Activated CD4-positive, alpha-beta T cell treated with anti-CD3 and anti-CD28 coated beads, Interleukin-2, amount 50 U/mL, for 1 hour (primary cell): ENCODE data around the gene AMT.
"Not testable (repeated sequence)": the region's sequence is repeated elsewhere in the genome, so short reads cannot be mapped to it uniquely, and the experiment has no call there.

Source experiments
- DNase-seq: peaks from one replicate; pipeline ENCODE4 v3.0.0-alpha.2; 2020

AMT gene

DNA sequence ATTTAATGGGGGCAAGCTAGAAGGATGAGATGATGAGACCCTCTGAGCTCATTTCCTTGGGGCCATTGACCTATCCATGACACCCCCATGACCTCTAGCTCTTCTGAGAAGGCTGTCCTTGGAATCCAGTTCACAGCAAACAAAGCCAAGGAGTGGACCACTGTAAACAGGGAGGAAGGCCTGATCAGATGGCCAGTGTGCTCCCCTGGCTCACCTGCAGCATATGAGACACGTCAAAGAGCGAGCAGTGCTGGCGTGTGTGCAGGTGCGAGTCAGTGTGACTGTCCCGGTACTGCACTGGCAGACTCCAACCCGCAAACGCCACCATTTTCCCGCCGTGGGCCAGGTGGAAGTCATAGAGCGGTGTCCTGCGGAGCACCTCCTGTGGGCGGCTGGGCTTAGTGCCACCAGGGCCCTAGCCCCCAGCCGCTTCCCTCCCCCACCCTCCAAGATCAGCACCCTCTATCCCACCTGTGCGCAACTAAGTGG is 339 bp downstream of the AMT start:
- DNase-seq = no peak

GRCh38 chr3:49417516-49418120 is 4.7 kb downstream of the AMT start:
- DNase-seq = no peak

DNA sequence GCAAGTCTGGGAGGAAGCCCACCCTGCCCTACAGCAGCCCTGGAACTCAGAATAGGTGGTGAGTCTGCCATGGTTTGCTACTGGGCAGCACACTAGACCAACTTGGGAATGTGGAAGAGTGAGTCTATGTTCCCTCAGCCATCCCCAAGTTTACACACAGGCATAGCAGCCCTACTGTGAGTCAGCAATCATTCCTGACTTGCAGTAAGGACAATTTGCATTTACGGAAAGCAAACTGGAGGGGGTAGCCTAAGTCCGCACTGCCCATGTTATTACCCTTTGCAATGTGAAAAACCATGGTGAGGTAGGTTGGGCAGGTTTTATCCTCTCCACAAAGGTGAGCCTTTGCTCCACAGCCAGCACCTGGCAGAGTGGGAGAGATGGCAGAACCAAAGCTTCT is 5.4 kb downstream of the AMT start:
- no peak for DNase-seq

GRCh38 chr3:49415931-49416601 is 6.2 kb downstream of the AMT start:
- peak; percentile 63 for DNase-seq

- no peak for DNase-seq
Observed at GRCh38 chr3:49414753-49415152, 7.5 kb downstream of the AMT start.

GRCh38 chr3:49413338-49413734 is 8.9 kb downstream of the AMT start:
- no peak for DNase-seq

- no peak for DNase-seq
Observed at GRCh38 chr3:49412632-49413337, 9.5 kb downstream of the AMT start.

GRCh38 chr3:49411968-49412631 is 10.2 kb downstream of the AMT start, which contains the start of the genes RHOA and TCTA:
Gene RHOA, minus strand, starts transcription at chr3:49411976. Its CDS starts 36,387 bp downstream, at chr3:49375589.
Gene TCTA, plus strand, starts transcription at chr3:49412423. Its CDS starts 4 bp downstream, at chr3:49412427.
- peak; percentile 98 for DNase-seq

DNA sequence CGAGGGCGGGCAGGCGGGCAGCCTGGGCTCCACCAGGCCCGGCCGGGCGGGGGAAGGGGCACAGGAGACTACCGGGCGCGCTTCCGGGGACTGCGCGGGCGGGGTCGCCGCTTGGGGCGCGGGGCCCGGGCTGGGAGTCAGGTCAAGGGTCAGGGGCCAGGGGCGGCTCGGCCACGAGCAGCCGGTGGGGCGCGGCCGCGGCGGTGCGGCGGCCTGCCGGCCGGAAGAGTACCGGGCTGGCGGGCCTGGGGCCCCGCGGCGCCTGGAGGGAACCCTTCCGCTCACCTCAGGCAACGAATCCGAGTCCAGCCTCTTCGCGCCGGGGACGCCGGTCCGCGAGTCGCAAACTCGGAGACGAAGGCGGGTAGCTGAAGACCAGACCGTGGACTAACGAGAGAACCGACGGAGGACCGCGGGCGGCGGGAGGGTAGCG is 10.7 kb downstream of the AMT start:
- DNase-seq = peak; percentile 26

- no peak for DNase-seq
Observed at GRCh38 chr3:49410846-49411534, 11.3 kb downstream of the AMT start.

DNA sequence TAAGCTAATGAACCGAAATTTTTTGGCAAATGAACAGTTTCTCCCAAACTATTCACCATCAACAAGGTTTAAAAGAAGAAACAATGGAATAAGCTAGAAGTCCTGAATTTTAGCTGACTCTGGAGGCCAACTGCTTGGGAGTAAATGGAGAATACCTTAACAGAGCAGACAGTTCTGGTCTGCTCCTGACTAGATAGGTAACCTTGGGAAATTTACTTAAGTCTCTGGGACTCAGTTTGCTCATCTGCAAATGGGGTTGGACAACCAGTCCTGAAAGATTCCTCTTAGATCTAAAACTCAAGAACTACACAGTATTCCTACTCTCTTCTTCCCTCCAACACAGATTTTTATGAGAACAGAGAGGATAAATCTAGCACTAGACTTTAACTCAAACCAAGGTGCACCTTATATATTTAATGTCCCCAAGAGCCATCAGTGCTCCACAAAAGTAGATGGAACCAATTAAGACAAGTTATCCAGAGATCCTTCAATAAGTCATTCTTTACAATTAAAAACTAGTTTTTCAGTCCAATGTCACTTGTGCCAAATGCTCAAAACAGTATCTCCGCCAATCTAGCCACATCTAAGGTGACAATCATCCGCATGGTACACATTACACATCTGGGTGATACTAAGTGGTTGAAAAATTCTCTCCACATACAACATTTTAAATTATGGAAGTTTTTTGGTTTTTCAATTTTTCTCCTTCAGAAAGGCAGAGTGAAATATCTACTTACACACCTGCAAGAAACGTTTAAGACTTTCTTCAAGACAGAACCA is 12.0 kb downstream of the AMT start:
- no peak for DNase-seq

- no peak for DNase-seq
Observed at GRCh38 chr3:49406571-49407565, 15.4 kb downstream of the AMT start.

DNA sequence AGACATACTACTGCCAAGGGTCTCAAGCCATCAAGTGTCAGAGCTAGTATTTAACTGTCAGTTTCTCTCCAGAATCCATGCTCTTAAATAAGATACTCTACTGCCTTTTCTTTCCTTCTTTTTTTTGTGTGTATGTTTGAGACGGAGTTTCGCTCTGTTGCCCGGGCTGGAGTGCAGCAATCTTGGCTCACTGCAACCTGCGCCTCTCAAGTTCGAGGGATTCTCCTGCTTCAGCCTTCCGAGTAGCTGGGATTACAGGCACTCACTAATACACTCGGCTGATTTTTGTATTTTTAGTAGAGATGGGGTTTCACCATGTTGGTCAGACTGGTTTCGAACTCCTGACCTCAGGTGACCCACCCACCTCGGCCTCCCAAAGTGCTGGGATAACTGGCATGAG is 16.7 kb downstream of the AMT start:
- DNase-seq = not testable (repeated sequence)

- no peak for DNase-seq
Observed at GRCh38 chr3:49403891-49404290, 18.4 kb downstream of the AMT start.

DNA sequence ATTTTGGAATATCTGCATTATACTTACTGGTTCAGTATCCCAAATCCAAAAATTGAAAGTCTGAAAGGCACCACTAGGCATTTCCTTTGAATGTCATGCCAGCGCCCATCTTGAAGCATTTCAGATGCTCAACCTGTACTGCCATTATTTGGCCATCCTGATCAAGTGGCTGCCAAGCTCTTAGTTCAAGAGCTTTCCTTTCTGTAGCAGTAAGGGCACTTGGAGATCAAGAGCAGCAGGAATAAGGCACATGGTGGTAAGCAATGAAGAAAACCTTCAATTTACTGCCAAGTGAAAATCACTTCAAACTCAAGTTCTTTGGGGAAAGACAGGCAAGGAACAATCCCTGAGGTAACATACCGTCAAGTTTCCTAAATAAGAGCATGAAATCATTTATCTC is 20.5 kb downstream of the AMT start:
- no peak for DNase-seq

DNA sequence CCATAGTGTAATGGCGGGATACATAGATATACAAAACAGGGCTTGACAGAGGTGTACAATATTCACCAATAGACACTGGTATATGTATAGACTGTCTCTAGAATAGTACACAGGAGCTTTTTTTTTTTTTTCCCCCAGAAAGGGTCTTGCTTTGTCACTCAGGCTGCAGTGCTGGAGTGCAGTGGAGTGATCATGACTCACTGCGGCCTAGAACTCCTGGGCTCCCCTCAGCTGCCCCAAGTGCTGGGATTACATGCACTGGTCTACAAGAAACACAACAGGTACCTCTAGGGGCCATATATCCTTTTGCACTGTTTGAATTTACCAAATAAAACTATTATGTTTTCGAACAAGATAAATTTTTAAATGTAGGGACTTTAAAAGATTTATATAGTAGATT is 22.8 kb downstream of the AMT start:
- no peak for DNase-seq

- DNase-seq = no peak
Observed at GRCh38 chr3:49397470-49397869, 24.8 kb downstream of the AMT start.

DNA sequence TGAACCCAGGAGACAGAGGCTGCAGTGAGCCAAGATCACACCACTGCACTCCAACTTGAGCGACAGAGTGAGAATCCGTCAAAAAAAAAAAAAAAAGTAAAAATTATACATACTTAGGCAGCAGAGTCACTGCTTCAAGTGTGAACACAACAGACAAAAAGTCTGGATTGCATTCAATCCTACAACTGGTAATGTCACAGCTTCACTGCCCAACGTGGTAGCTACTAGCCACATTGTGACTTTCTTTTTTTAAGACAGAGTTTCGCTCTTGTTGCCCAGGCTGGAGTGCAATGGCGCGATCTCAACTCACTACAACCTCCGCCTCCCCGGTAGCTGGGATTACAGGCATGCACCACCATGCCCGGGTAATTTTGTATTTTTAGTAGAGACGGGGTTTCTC is 31.0 kb downstream of the AMT start:
- not testable (repeated sequence) for DNase-seq

GRCh38 chr3:49389297-49389696 is 33.0 kb downstream of the AMT start:
- no peak for DNase-seq

DNA sequence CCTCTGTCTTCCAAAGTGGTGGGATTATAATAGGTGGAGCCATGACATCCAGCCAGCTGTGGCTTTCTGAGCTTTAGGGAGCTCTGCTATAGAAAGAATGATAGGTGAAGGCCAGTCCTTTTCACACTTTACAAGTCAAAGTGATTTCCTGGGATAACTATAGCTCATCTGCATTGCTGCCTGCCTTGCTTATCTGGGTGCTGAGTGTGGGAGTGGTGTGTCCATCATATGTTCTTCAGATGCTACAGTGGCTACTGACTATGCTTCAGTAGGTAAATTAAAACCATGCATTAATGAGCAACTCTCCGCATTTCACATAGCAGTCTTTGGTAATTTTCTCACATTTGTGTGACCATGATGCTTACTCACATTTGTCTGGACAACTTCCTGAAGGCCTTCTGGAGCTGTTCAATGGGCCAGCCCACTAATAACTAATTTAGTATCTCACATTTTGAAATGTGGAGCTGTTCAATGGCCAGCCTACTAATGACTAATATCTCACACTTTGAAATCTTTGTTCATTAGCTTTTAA is 33.9 kb downstream of the AMT start:
- DNase-seq = no peak
